ENCODE results near the gene ENAH. TPM values are rescaled to one million over a fixed set of nuclear protein-coding genes. Genes with fewer than 3 reads are reported as not detected.
A peak's percentile ranks its signal among the peaks of the same experiment; 100 is the strongest.

The ENAH gene
- total RNA-seq, 1 donor from 2014 or later, result 258 TPM

GRCh38 chr1:225494789-225495359 lies 158.0 kb downstream of the ENAH start:
- DNase-seq (ENCODE audit: low spot score), result no peak

- DNase-seq (ENCODE audit: low spot score), result no peak
Observed at GRCh38 chr1:225493591-225494246, 159.2 kb downstream of the ENAH start.

GRCh38 chr1:225488676-225489075 lies 164.2 kb downstream of the ENAH start:
- DNase-seq (ENCODE audit: low spot score), result no peak

- no peak for DNase-seq (ENCODE audit: low spot score)
Observed at GRCh38 chr1:225486856-225487255, 166.1 kb downstream of the ENAH start.

- no peak for DNase-seq (ENCODE audit: low spot score)
Observed at GRCh38 chr1:225485991-225486530, 166.9 kb downstream of the ENAH start.

GRCh38 chr1:225485226-225485625 lies 167.7 kb downstream of the ENAH start:
- no peak for DNase-seq (ENCODE audit: low spot score)

GRCh38 chr1:225484657-225485214 lies 168.2 kb downstream of the ENAH start:
- no peak for DNase-seq (ENCODE audit: low spot score)

- peak; percentile 10 for DNase-seq (ENCODE audit: low spot score)
Observed at GRCh38 chr1:225483818-225484656, 168.9 kb downstream of the ENAH start.

- DNase-seq (ENCODE audit: low spot score), result peak; percentile 13
Observed at GRCh38 chr1:225482421-225482950, 170.4 kb downstream of the ENAH start.

GRCh38 chr1:225481738-225482137 lies 171.2 kb downstream of the ENAH start:
- no peak for DNase-seq (ENCODE audit: low spot score)

- peak; percentile 32 for DNase-seq (ENCODE audit: low spot score)
Observed at GRCh38 chr1:225480825-225481434, 172.0 kb downstream of the ENAH start.

- no peak for DNase-seq (ENCODE audit: low spot score)
Observed at GRCh38 chr1:225479996-225480720, 172.8 kb downstream of the ENAH start.

GRCh38 chr1:225479341-225479740 lies 173.6 kb downstream of the ENAH start:
- no peak for DNase-seq (ENCODE audit: low spot score)

GRCh38 chr1:225477296-225477911 lies 175.5 kb downstream of the ENAH start:
- DNase-seq (ENCODE audit: low spot score), result no peak

- DNase-seq (ENCODE audit: low spot score), result no peak
Observed at GRCh38 chr1:225476538-225476988, 176.4 kb downstream of the ENAH start.

GRCh38 chr1:225476100-225476511 lies 176.8 kb downstream of the ENAH start:
- DNase-seq (ENCODE audit: low spot score), result no peak

- peak; percentile 46 for DNase-seq (ENCODE audit: low spot score)
Observed at GRCh38 chr1:225474986-225475820, 177.7 kb downstream of the ENAH start.

GRCh38 chr1:225474439-225474985 lies 178.4 kb downstream of the ENAH start:
- DNase-seq (ENCODE audit: low spot score), result no peak

Data from mucosa of gallbladder (tissue), 1 donor.